Body of pancreas (tissue), 4 donors: ENCODE measurements around the gene SCRN3.

Experiments used
- CTCF ChIP-seq, 7 experiments: fragments of 450-650 bp in 4 of 7; fragments of 200-600 bp in 3 of 7; sonication (generic) in 3 of 7; IDR thresholded peaks; one replicate each; pipeline ENCODE4 v1.5.1; 2016 to 2019; ENCODE audit warnings: antibody characterized with exemption in 7 of 7
- POLR2A ChIP-seq, 3 donors: fragments of 450-650 bp; IDR thresholded peaks; one replicate each; pipeline ENCODE4 v1.6.1; 2016; ENCODE audit warnings: antibody characterized with exemption in 3 of 3, mild to moderate bottlenecking in 2 of 3

DNA sequence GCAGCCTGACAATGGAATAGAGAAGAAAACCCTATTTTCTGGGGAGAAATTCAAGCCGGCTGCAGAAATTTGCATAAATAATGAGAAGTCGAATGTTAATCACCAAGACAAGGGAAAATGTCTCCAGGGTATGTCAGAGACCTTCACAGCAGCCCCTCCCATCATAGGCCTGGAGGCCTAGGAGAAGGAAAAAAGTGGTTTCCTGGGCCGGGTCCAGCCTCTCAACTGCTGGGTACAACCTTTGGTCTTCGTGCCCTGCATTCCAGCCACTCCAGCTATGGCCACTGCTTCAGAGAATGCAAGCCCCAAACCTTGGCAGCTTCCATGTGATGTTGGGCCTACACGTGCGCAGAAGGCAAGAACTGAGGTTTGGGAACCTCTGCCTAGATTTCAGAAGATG, 6.0 kb upstream of the SCRN3 start:
- TF ChIP-seq CTCF (IDR thresholded peaks at IDR 0.05) (no peak), POLR2A (IDR thresholded peaks at IDR 0.05) (no peak)
